LNCAP (cell line): ENCODE results near the gene TXNL4A.

Experiments used
- TF ChIP-seq, protein P1 (sequence below): fragments of 450-650 bp; IDR thresholded peaks from 2 replicates; pipeline ENCODE4 v1.5.1; 2017; ENCODE audit warnings: mild to moderate bottlenecking

Gene TXNL4A

GRCh38 chr18:80004600-80005342 is 16.4 kb upstream of the TXNL4A start:
- TF ChIP-seq, protein P1, sequence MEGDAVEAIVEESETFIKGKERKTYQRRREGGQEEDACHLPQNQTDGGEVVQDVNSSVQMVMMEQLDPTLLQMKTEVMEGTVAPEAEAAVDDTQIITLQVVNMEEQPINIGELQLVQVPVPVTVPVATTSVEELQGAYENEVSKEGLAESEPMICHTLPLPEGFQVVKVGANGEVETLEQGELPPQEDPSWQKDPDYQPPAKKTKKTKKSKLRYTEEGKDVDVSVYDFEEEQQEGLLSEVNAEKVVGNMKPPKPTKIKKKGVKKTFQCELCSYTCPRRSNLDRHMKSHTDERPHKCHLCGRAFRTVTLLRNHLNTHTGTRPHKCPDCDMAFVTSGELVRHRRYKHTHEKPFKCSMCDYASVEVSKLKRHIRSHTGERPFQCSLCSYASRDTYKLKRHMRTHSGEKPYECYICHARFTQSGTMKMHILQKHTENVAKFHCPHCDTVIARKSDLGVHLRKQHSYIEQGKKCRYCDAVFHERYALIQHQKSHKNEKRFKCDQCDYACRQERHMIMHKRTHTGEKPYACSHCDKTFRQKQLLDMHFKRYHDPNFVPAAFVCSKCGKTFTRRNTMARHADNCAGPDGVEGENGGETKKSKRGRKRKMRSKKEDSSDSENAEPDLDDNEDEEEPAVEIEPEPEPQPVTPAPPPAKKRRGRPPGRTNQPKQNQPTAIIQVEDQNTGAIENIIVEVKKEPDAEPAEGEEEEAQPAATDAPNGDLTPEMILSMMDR: no peak

DNA sequence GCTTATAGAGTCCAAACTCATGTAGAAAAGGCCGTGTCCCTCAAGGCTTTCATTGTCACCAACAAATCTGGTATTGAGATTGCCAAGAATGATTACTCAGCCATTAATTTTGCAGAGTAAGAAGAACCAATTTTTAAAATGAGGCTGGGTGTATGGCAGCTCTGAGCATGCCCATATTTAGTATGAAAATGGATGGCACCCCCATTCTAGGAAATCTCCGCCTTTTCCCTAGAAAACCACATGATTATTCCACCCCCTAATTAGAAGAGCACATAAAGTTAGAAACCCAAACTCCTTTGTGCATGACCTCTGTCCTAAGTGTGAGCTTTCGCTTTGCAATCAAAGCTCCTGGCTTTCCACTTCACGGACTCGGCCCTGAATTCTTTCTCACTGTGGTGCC is 14.1 kb upstream of the TXNL4A start:
- TF ChIP-seq, protein P1: no peak

DNA sequence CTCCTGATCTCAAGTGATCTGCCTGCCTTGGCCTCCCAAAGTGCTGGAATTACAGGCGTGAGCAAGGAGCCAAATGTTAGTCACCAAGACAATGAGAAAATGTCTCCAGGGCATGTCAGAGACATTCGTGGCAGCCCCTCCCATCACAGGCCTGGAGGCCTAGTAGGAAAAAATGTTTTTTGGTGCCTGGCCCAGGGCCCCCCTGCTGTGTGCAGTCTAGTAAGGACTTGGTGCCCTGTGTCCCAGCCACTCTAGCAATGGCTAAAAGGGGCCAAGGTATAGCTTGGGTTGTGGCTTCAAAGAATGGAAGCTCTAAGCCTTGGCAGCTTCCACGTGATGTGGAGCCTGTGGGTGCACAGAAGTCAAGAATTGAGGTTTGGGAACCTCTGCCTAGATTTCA is 12.5 kb upstream of the TXNL4A start:
- TF ChIP-seq, protein P1: no peak

DNA sequence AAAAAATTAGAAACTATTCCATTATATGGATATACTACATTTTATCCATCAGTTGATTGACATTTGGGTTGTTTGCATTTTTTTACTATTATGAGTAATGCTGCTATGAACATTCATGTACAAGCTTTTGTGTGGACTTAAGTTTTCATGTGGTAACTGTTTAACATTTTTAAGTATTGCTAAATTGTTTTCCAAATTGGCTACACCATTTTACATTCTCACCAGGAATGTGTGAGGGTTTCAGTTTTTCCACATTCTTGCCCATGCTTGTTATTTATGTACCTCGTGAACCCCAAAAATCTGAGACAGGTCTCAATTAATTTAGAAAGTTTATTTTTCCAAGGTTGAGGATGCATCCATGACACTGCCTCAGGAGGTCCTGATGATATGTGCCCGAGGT is 3.1 kb upstream of the TXNL4A start:
- TF ChIP-seq, protein P1: no peak

GRCh38 chr18:79989195-79989497 is 783 bp upstream of the TXNL4A start:
- TF ChIP-seq, protein P1: no peak

GRCh38 chr18:79988071-79988450 is 302 bp downstream of the TXNL4A start:
- TF ChIP-seq, protein P1: peak; percentile 41; the same call in 1 of the 2 replicates

GRCh38 chr18:79987566-79987965 is 797 bp downstream of the TXNL4A start:
- TF ChIP-seq, protein P1: no peak

- TF ChIP-seq, protein P1: no peak
Observed at GRCh38 chr18:79986726-79987125, 1.6 kb downstream of the TXNL4A start.
